CD4-positive, alpha-beta T cell treated with Interleukin-4 for 1 hour (primary cell): ENCODE results near the gene MRPL57.
"Not testable (repeated sequence)": the region's sequence is repeated elsewhere in the genome, so short reads cannot be mapped to it uniquely, and the experiment has no call there.

Experiments used
- DNase-seq, 2 donors: peaks; one replicate each; pipeline ENCODE4 v3.0.0-alpha.2; 2020 to 2022

MRPL57 gene

DNA sequence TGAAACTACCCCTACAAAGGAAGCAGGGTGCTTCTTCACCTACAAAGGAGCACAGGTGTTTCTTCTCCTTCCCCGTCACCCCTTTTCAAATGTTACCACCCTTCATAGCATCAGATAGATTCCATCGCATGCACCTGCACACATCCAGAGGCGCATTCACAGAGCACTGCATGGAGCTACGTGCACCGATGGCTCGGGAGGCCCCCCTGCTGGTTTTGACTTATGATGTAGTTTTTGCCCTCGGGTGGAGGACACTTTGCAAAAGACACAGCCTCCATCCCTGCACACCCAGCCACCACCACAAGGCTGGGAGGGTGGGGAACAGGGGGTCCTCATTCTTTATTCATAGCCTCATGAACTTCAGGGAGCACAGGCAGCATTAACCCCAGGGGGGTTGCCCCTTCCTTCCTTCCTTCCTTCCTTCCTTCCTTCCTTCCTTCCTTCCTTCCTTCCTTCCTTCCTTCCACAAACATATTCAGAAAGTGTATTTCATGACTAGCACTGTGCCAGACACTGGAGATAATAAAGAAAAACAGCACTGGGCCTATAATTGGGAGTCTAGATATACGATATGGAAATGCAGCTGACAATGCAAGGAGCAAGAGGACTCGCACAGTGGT is 21.3 kb downstream of the MRPL57 start:
- not testable (repeated sequence) for DNase-seq

- DNase-seq, result not testable (repeated sequence)
Measured at GRCh38 chr13:21198391-21198790, 21.9 kb downstream of the MRPL57 start.

GRCh38 chr13:21201456-21202190 is 25.2 kb downstream of the MRPL57 start:
- not testable (repeated sequence) for DNase-seq

- no peak for DNase-seq
Measured at GRCh38 chr13:21202767-21203531, 26.5 kb downstream of the MRPL57 start.

GRCh38 chr13:21208652-21209154 is 32.2 kb downstream of the MRPL57 start:
- DNase-seq, result no peak

DNA sequence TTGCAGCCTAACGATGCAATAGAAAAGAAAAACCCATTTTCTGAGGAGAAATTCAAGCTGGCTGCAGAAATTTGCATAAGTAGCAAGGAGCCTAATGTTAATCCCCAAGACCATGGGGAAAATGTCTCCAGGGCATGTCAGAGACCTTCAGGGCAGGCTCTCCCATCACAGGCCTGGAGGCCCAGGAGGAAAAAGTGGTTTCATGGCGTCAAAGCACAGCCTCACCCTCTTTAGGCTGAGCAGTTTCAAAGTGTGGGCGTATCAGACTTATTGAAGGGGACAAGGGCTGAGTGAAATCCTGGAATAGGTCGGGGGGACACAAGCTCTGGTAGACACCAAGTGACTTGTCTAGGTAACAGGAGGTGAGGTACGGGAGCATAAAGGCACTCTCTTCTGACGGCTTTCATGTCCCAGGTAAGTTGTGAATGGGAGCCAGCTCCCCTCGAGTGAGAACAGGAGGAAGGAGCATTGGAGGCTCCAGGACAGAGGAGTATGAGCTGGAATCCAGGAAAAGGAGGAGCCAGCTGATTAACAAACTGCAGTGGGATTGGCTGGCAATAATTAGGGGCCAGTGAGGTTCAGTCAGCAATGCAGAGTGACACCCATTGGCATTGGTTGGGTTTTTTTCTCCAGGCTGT is 35.8 kb downstream of the MRPL57 start:
- DNase-seq, result no peak

- not testable (repeated sequence) for DNase-seq
Measured at GRCh38 chr13:21215419-21215818, 39.0 kb downstream of the MRPL57 start.

- no peak for DNase-seq
Measured at GRCh38 chr13:21216332-21216731, 39.9 kb downstream of the MRPL57 start.

DNA sequence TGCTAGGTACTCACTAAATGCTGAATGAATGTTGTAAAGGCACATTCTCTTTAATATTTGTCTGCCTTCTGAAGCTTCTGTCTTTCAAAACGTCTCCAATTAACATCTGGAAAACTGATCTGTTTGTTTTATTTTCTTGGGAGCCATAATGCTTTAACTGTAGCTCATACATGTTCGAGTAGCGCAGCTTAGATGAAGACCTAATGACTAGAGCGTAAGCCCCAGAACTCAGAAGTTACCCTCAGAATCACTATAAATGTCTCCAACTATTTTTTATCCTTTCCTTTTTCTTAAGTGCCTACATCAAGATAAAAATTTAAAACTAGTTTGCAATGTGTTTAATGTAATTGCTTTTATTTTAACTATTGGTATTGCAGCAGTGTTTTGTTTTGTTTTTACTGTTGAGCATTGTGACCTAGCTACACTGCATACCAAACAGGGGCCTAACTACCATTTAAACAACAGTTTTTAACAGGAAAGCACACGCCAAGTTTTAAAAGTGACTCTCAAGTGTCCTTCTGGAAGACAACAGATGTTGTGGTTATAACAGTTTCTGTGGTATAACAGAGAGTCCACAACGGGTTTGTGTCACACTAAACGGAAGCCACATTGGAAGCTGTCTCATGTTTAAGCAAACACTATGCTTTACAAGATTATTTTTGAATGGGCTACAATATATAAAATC is 42.0 kb downstream of the MRPL57 start:
- DNase-seq, result peak in 1 of 2 donors; percentile 29

DNA sequence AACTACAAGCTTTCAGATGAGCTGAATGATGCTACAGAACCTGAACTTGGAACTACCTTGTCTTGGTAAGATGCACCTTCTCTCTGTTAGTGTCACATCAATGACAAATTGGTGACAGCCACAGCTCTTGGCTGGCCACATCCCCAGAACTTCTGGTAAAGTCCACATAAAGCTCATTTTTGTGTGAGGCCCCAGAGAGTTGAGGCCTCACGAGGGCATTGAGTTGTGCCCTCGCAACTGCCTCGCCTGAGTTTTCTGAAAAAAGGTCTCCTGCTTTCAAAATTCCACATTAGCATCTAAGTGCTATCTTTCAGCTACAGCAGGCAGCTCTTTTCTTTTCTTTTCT is 42.6 kb downstream of the MRPL57 start:
- DNase-seq, result no peak

GRCh38 chr13:21219716-21220115 is 43.3 kb downstream of the MRPL57 start:
- not testable (repeated sequence) for DNase-seq

DNA sequence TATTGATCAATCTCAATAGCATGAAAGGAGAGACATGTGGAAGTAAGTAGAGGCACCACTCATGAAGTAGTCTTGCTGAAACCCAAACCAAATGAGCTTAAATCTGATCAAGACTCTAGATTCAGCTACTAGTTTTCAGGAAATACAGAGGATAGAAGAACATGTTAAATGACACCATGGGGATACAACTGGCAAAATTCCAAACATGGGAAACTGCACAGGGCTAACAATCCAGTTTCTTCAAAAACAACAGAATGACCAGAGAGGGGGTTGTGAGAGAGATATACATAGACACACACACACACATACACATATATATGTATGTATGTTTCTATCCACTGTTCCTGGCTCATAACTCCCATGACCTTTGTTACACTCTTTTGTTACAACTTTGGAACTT is 44.8 kb downstream of the MRPL57 start:
- DNase-seq, result no peak

GRCh38 chr13:21225082-21225481 is 48.6 kb downstream of the MRPL57 start:
- DNase-seq, result no peak

GRCh38 chr13:21225841-21226581 is 49.6 kb downstream of the MRPL57 start:
- no peak for DNase-seq

- no peak for DNase-seq
Measured at GRCh38 chr13:21227917-21228316, 51.5 kb downstream of the MRPL57 start.
